ENCODE measurements around the gene MORN1.

Gene MORN1

GRCh38 chr1:2426540-2426939, 35.2 kb upstream of the MORN1 start:
- Histone ChIP-seq H3K27ac (ENCODE audit: insufficient read depth, low read length, poor library complexity, severe bottlenecking) (no peak overlapping the region), H3K36me3 (ENCODE audit: control insufficient read depth, insufficient read depth, low read length) (no peaks in the 10 kb centered on the region), H3K4me1 (ENCODE audit: control insufficient read depth, insufficient read depth, low read length, poor library complexity, severe bottlenecking) (no peaks in the 10 kb centered on the region), H3K9me3 (ENCODE audit: control insufficient read depth, low read length) (no peaks in the 10 kb centered on the region), H3K4me3 (ENCODE audit: insufficient read depth, low read depth, low read length, poor library complexity, severe bottlenecking) (no peak overlapping the region), H3K27me3 (replicated peaks; ENCODE audit: control insufficient read depth, insufficient read depth, low read length, poor library complexity, severe bottlenecking) (no peaks in the 10 kb centered on the region)
- no peak for DNase-seq

- no peak overlapping the region for H3K4me3 ChIP-seq (ENCODE audit: insufficient read depth, low read depth, low read length, poor library complexity, severe bottlenecking)
- no peaks in the 10 kb centered on the region for H3K4me1 ChIP-seq (ENCODE audit: control insufficient read depth, insufficient read depth, low read length, poor library complexity, severe bottlenecking)
- DNase-seq = no peak
- H3K9me3 ChIP-seq (ENCODE audit: control insufficient read depth, low read length) = no peaks in the 10 kb centered on the region
- H3K27ac ChIP-seq (ENCODE audit: insufficient read depth, low read length, poor library complexity, severe bottlenecking) = no peak overlapping the region
- H3K27me3 ChIP-seq (replicated peaks; ENCODE audit: control insufficient read depth, insufficient read depth, low read length, poor library complexity, severe bottlenecking) = no peaks in the 10 kb centered on the region
- no peaks in the 10 kb centered on the region for H3K36me3 ChIP-seq (ENCODE audit: control insufficient read depth, insufficient read depth, low read length)
Measured at GRCh38 chr1:2425892-2426291, 34.5 kb upstream of the MORN1 start.

GRCh38 chr1:2422523-2422922, 31.2 kb upstream of the MORN1 start:
- no peak for DNase-seq
- Histone ChIP-seq H3K27me3 (replicated peaks; ENCODE audit: control insufficient read depth, insufficient read depth, low read length, poor library complexity, severe bottlenecking) (no peaks in the 10 kb centered on the region), H3K4me1 (ENCODE audit: control insufficient read depth, insufficient read depth, low read length, poor library complexity, severe bottlenecking) (peaks cover under 1% of the 10 kb centered on the region), H3K27ac (ENCODE audit: insufficient read depth, low read length, poor library complexity, severe bottlenecking) (no peak overlapping the region), H3K9me3 (ENCODE audit: control insufficient read depth, low read length) (no peaks in the 10 kb centered on the region), H3K36me3 (ENCODE audit: control insufficient read depth, insufficient read depth, low read length) (no peaks in the 10 kb centered on the region), H3K4me3 (ENCODE audit: insufficient read depth, low read depth, low read length, poor library complexity, severe bottlenecking) (no peak overlapping the region)

GRCh38 chr1:2419416-2419815, 28.1 kb upstream of the MORN1 start:
- no peaks in the 10 kb centered on the region for H3K9me3 ChIP-seq (ENCODE audit: control insufficient read depth, low read length)
- H3K4me1 ChIP-seq (ENCODE audit: control insufficient read depth, insufficient read depth, low read length, poor library complexity, severe bottlenecking) = peaks cover 26% of the 10 kb centered on the region
- no peak for DNase-seq
- no peak overlapping the region for H3K4me3 ChIP-seq (ENCODE audit: insufficient read depth, low read depth, low read length, poor library complexity, severe bottlenecking)
- H3K27ac ChIP-seq (ENCODE audit: insufficient read depth, low read length, poor library complexity, severe bottlenecking) = no peak overlapping the region
- no peaks in the 10 kb centered on the region for H3K36me3 ChIP-seq (ENCODE audit: control insufficient read depth, insufficient read depth, low read length)
- no peaks in the 10 kb centered on the region for H3K27me3 ChIP-seq (replicated peaks; ENCODE audit: control insufficient read depth, insufficient read depth, low read length, poor library complexity, severe bottlenecking)

- Histone ChIP-seq H3K36me3 (ENCODE audit: control insufficient read depth, insufficient read depth, low read length) (no peaks in the 10 kb centered on the region), H3K4me1 (ENCODE audit: control insufficient read depth, insufficient read depth, low read length, poor library complexity, severe bottlenecking) (peaks cover 31% of the 10 kb centered on the region), H3K27ac (ENCODE audit: insufficient read depth, low read length, poor library complexity, severe bottlenecking) (no peak overlapping the region), H3K27me3 (replicated peaks; ENCODE audit: control insufficient read depth, insufficient read depth, low read length, poor library complexity, severe bottlenecking) (no peaks in the 10 kb centered on the region), H3K9me3 (ENCODE audit: control insufficient read depth, low read length) (no peaks in the 10 kb centered on the region), H3K4me3 (ENCODE audit: insufficient read depth, low read depth, low read length, poor library complexity, severe bottlenecking) (no peak overlapping the region)
- no peak for DNase-seq
Measured at GRCh38 chr1:2418791-2419320, 27.5 kb upstream of the MORN1 start.

- peaks cover 41% of the 10 kb centered on the region for H3K4me1 ChIP-seq (ENCODE audit: control insufficient read depth, insufficient read depth, low read length, poor library complexity, severe bottlenecking)
- no peaks in the 10 kb centered on the region for H3K9me3 ChIP-seq (ENCODE audit: control insufficient read depth, low read length)
- no peaks in the 10 kb centered on the region for H3K36me3 ChIP-seq (ENCODE audit: control insufficient read depth, insufficient read depth, low read length)
- H3K27ac ChIP-seq (ENCODE audit: insufficient read depth, low read length, poor library complexity, severe bottlenecking) = no peak overlapping the region
- no peak overlapping the region for H3K4me3 ChIP-seq (ENCODE audit: insufficient read depth, low read depth, low read length, poor library complexity, severe bottlenecking)
- DNase-seq = no peak
- H3K27me3 ChIP-seq (replicated peaks; ENCODE audit: control insufficient read depth, insufficient read depth, low read length, poor library complexity, severe bottlenecking) = no peaks in the 10 kb centered on the region
Measured at GRCh38 chr1:2417833-2418225, 26.5 kb upstream of the MORN1 start.

- Histone ChIP-seq H3K9me3 (ENCODE audit: control insufficient read depth, low read length) (no peaks in the 10 kb centered on the region), H3K27me3 (replicated peaks; ENCODE audit: control insufficient read depth, insufficient read depth, low read length, poor library complexity, severe bottlenecking) (no peaks in the 10 kb centered on the region), H3K36me3 (ENCODE audit: control insufficient read depth, insufficient read depth, low read length) (no peaks in the 10 kb centered on the region), H3K27ac (ENCODE audit: insufficient read depth, low read length, poor library complexity, severe bottlenecking) (no peak overlapping the region), H3K4me3 (ENCODE audit: insufficient read depth, low read depth, low read length, poor library complexity, severe bottlenecking) (peak overlapping the region; percentile 50), H3K4me1 (ENCODE audit: control insufficient read depth, insufficient read depth, low read length, poor library complexity, severe bottlenecking) (peaks cover 43% of the 10 kb centered on the region)
- no peak for DNase-seq
Measured at GRCh38 chr1:2417083-2417832, 25.9 kb upstream of the MORN1 start.

GRCh38 chr1:2416403-2416802, 25.0 kb upstream of the MORN1 start:
- H3K36me3 ChIP-seq (ENCODE audit: control insufficient read depth, insufficient read depth, low read length) = no peaks in the 10 kb centered on the region
- peak overlapping the region; percentile 50 for H3K4me3 ChIP-seq (ENCODE audit: insufficient read depth, low read depth, low read length, poor library complexity, severe bottlenecking)
- no peaks in the 10 kb centered on the region for H3K9me3 ChIP-seq (ENCODE audit: control insufficient read depth, low read length)
- H3K27ac ChIP-seq (ENCODE audit: insufficient read depth, low read length, poor library complexity, severe bottlenecking) = peak overlapping the region; percentile 59
- DNase-seq = no peak
- H3K4me1 ChIP-seq (ENCODE audit: control insufficient read depth, insufficient read depth, low read length, poor library complexity, severe bottlenecking) = peaks cover 48% of the 10 kb centered on the region
- no peaks in the 10 kb centered on the region for H3K27me3 ChIP-seq (replicated peaks; ENCODE audit: control insufficient read depth, insufficient read depth, low read length, poor library complexity, severe bottlenecking)

GRCh38 chr1:2415801-2416208, 24.5 kb upstream of the MORN1 start:
- peaks cover 48% of the 10 kb centered on the region for H3K4me1 ChIP-seq (ENCODE audit: control insufficient read depth, insufficient read depth, low read length, poor library complexity, severe bottlenecking)
- DNase-seq = peak in 1 of 3 donors; percentile 37
- no peaks in the 10 kb centered on the region for H3K27me3 ChIP-seq (replicated peaks; ENCODE audit: control insufficient read depth, insufficient read depth, low read length, poor library complexity, severe bottlenecking)
- H3K27ac ChIP-seq (ENCODE audit: insufficient read depth, low read length, poor library complexity, severe bottlenecking) = peak overlapping the region; percentile 59
- H3K9me3 ChIP-seq (ENCODE audit: control insufficient read depth, low read length) = no peaks in the 10 kb centered on the region
- peak overlapping the region; percentile 50 for H3K4me3 ChIP-seq (ENCODE audit: insufficient read depth, low read depth, low read length, poor library complexity, severe bottlenecking)
- no peaks in the 10 kb centered on the region for H3K36me3 ChIP-seq (ENCODE audit: control insufficient read depth, insufficient read depth, low read length)

- H3K27me3 ChIP-seq (replicated peaks; ENCODE audit: control insufficient read depth, insufficient read depth, low read length, poor library complexity, severe bottlenecking) = no peaks in the 10 kb centered on the region
- peak overlapping the region; percentile 50 for H3K4me3 ChIP-seq (ENCODE audit: insufficient read depth, low read depth, low read length, poor library complexity, severe bottlenecking)
- H3K9me3 ChIP-seq (ENCODE audit: control insufficient read depth, low read length) = no peaks in the 10 kb centered on the region
- no peaks in the 10 kb centered on the region for H3K36me3 ChIP-seq (ENCODE audit: control insufficient read depth, insufficient read depth, low read length)
- H3K4me1 ChIP-seq (ENCODE audit: control insufficient read depth, insufficient read depth, low read length, poor library complexity, severe bottlenecking) = peaks cover 48% of the 10 kb centered on the region
- DNase-seq = no peak
- peak overlapping the region; percentile 59 for H3K27ac ChIP-seq (ENCODE audit: insufficient read depth, low read length, poor library complexity, severe bottlenecking)
Measured at GRCh38 chr1:2415337-2415736, 24.0 kb upstream of the MORN1 start.

Data from effector memory CD4-positive, alpha-beta T cell (primary cell).